K562 (cell line): ENCODE data around the gene AP4S1.

Experiments used
- CAMTA2 ChIP-seq: fragments of 250-450 bp; sonication (Bioruptor Pico); conservative IDR thresholded peaks from 2 replicates; pipeline ENCODE4 v1.5.1; 2022
- ZNF444 ChIP-seq: fragments of 250-450 bp; sonication (Bioruptor Pico); IDR thresholded peaks from 2 replicates; pipeline ENCODE4 v1.4.0; 2020; ENCODE audit warnings: mild to moderate bottlenecking, moderate library complexity

- TF ChIP-seq ZNF444 (CRISPR knock-in tag) (no peak), CAMTA2 (CRISPR knock-in tag) (no peak)
Measured at GRCh38 chr14:31009836-31010574, 15.4 kb upstream of the AP4S1 start.
